Activated CD4-positive, alpha-beta T cell treated with anti-CD3 and anti-CD28 coated beads, Interleukin-2, amount 10 ng/mL, durations not matched to agents 7 days and 5 days (primary cell): ENCODE data around the gene MFRP. TPM values are rescaled to one million over a fixed set of nuclear protein-coding genes. Genes with fewer than 3 reads are reported as not detected.

Experiments
- CTCF ChIA-PET: fragments of 350-600 bp; sonication (Branson Sonifier 250); formaldehyde crosslinking; loops from one replicate; lab custom pipeline; 2021; ENCODE audit warnings: antibody characterized with exemption; lab: Charles Lee
- POLR2A ChIA-PET: fragments of 350-600 bp; sonication (Branson Sonifier 250); formaldehyde crosslinking; loops from one replicate; lab custom pipeline; 2021; ENCODE audit warnings: antibody characterized with exemption; lab: Charles Lee
- DNase-seq: peaks from one replicate; pipeline ENCODE4 v3.0.0-alpha.2; 2020
- H3K27ac Mint-ChIP-seq: one replicate; pipeline ENCODE4 v1.8.0; 2021; ENCODE audit warnings: mild to moderate bottlenecking, moderate library complexity, mixed read lengths
- H3K27me3 Mint-ChIP-seq: one replicate; pipeline ENCODE4 v1.8.0; 2021; ENCODE audit warnings: mixed read lengths
- H3K36me3 Mint-ChIP-seq: one replicate; pipeline ENCODE4 v1.8.0; 2021; ENCODE audit warnings: low read depth, mixed read lengths
- H3K4me1 Mint-ChIP-seq: one replicate; pipeline ENCODE4 v1.8.0; 2021; ENCODE audit warnings: mixed read lengths
- H3K4me3 Mint-ChIP-seq: one replicate; pipeline ENCODE4 v1.8.0; 2021; ENCODE audit warnings: mild to moderate bottlenecking, moderate library complexity, mixed read lengths
- H3K9me3 Mint-ChIP-seq: one replicate; pipeline ENCODE4 v1.8.0; 2021; ENCODE audit warnings: mixed read lengths
- total RNA-seq, 2 experiments: library from RNA; stranded (reverse); gene quantifications; one replicate each; pipeline ENCODE4 v1.2.3, GENCODE V29; 2021

Gene MFRP
- total RNA-seq, 2 experiments from 2014 or later, result not detected

- peaks cover 33% of the 10 kb centered on the region for H3K4me1 Mint-ChIP-seq
- peaks cover 14% of the 10 kb centered on the region for H3K27me3 Mint-ChIP-seq
- H3K9me3 Mint-ChIP-seq, result no peaks in the 10 kb centered on the region
- no peaks in the 10 kb centered on the region for H3K36me3 Mint-ChIP-seq
- ChIA-PET CTCF (interaction anchor here (0.7 to 8.6 kb wide), 20 partner anchors 8 to 261 kb away, joined by 3 to 104 read pairs (median 4); partner anchors contain the start of genes C1QTNF5, CBL, NLRX1 and USP2), POLR2A (no interaction called here)
- no peak overlapping the region for H3K27ac Mint-ChIP-seq
- peak; percentile 84 for DNase-seq
- no peak overlapping the region for H3K4me3 Mint-ChIP-seq
Observed at GRCh38 chr11:119323532-119324033, 22.9 kb downstream of the MFRP start.

GRCh38 chr11:119322921-119323531, 23.5 kb downstream of the MFRP start:
- no peak overlapping the region for H3K4me3 Mint-ChIP-seq
- POLR2A ChIA-PET, result no interaction called here
- peaks cover 34% of the 10 kb centered on the region for H3K4me1 Mint-ChIP-seq
- CTCF ChIA-PET, result interaction anchor here (0.9 to 8.6 kb wide), 20 partner anchors 8 to 440 kb away, joined by 3 to 104 read pairs (median 5); partner anchors contain the start of genes C1QTNF5, CBL, CXCR5 and HMBS
- no peaks in the 10 kb centered on the region for H3K36me3 Mint-ChIP-seq
- H3K9me3 Mint-ChIP-seq, result no peaks in the 10 kb centered on the region
- DNase-seq, result no peak
- peaks cover 19% of the 10 kb centered on the region for H3K27me3 Mint-ChIP-seq
- H3K27ac Mint-ChIP-seq, result no peak overlapping the region

GRCh38 chr11:119322360-119322739, 24.2 kb downstream of the MFRP start:
- peaks cover 24% of the 10 kb centered on the region for H3K27me3 Mint-ChIP-seq
- H3K4me3 Mint-ChIP-seq, result no peak overlapping the region
- DNase-seq, result no peak
- H3K27ac Mint-ChIP-seq, result no peak overlapping the region
- ChIA-PET CTCF (interaction anchor here (0.9 to 8.6 kb wide), 12 partner anchors 9 to 439 kb away, joined by 3 to 104 read pairs (median 6); partner anchors contain the start of genes C1QTNF5, CBL, CXCR5 and HMBS), POLR2A (no interaction called here)
- H3K36me3 Mint-ChIP-seq, result no peaks in the 10 kb centered on the region
- H3K9me3 Mint-ChIP-seq, result no peaks in the 10 kb centered on the region
- H3K4me1 Mint-ChIP-seq, result peaks cover 34% of the 10 kb centered on the region

DNA sequence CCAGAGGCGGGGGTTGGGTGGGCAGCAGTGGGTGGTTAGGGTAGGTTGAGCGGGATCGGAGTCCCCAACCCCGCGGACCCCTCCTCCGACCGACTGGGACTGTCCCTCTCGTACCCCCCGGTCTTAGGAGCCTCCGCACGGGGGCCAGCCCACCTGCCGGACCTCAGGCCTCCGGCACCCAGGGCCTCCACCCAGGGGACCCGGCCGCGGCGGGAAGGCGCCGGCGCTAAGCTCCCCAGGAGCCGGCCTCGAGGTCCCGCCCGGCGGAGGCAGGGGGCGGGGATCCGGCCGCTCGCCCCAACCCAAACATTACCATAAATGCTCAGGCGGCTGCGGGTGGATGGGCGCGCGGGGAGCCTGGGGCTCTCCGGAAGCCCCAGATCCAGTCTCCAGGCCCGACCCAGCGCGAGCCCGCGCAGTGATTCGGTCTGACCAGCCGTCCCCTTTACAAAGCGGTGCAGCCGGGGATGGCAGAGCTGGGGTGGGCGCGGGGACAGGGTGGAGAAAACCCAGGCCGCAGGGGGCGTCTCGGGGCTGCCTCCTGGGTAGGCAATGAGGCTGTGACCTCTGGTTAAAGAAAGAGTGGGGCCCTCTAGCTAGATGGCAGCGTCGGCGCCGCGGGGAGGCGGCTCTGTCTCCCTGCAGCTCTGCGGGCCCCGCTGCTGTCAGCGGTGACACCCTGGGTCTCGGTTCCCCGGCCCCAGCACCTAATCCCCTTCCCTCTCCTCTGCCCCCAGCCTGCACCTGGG, 25.6 kb downstream of the MFRP start:
- Mint-ChIP-seq H3K27me3 (peaks cover 30% of the 10 kb centered on the region), H3K4me1 (peaks cover 35% of the 10 kb centered on the region), H3K27ac (peak overlapping the region; percentile 90), H3K36me3 (no peaks in the 10 kb centered on the region), H3K4me3 (peak overlapping the region; percentile 74), H3K9me3 (no peaks in the 10 kb centered on the region)
- DNase-seq, result peak; percentile 67
- CTCF ChIA-PET, result interaction anchor here (0.7 to 8.6 kb wide), 22 partner anchors 8 to 323 kb away, joined by 3 to 104 read pairs (median 4); partner anchors contain the start of genes C1QTNF5, C2CD2L, CBL and CENATAC
- POLR2A ChIA-PET, result interaction anchor here (0.7 kb wide), 1 partner anchor 214 kb away, joined by 3 read pairs; the partner anchor contains the start of gene C2CD2L

DNA sequence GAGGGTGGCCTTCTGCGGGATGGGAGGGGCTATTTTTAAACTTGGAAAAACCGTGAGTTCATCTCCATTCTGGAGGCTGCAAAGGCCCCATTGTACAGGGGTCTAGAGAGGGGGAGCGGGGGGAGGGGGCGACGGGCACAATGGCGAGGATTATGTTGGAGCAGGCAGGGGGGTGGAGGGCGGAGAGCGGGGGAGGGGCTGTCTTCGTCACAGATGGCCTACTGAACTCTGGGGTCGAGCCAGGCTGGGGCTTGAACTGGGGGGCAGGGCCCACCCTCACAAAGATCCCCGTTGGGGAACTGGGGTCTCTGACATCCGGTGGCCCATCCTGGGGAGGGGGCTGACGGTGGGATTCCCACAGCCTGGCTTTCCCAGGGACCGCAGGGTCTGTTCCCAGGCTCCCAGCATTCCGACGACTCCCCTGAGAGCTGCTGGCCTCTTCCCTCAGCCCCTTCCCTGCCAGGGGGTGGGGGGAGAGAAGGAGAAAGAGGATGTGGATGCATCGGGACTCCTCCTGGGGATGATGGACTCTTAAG, 26.2 kb downstream of the MFRP start:
- no peak for DNase-seq
- peaks cover 42% of the 10 kb centered on the region for H3K4me1 Mint-ChIP-seq
- peaks cover 36% of the 10 kb centered on the region for H3K27me3 Mint-ChIP-seq
- peak overlapping the region; percentile 85 for H3K27ac Mint-ChIP-seq
- CTCF ChIA-PET, result interaction anchor here (1.2 to 8.6 kb wide), 15 partner anchors 8 to 289 kb away, joined by 3 to 104 read pairs (median 6); partner anchors contain the start of genes C1QTNF5, CBL and HMBS
- no peaks in the 10 kb centered on the region for H3K9me3 Mint-ChIP-seq
- H3K4me3 Mint-ChIP-seq, result peak overlapping the region; percentile 66
- no peaks in the 10 kb centered on the region for H3K36me3 Mint-ChIP-seq
- POLR2A ChIA-PET, result interaction anchor here (0.7 kb wide), 1 partner anchor 213 kb away, joined by 3 read pairs; the partner anchor contains the start of gene C2CD2L

DNA sequence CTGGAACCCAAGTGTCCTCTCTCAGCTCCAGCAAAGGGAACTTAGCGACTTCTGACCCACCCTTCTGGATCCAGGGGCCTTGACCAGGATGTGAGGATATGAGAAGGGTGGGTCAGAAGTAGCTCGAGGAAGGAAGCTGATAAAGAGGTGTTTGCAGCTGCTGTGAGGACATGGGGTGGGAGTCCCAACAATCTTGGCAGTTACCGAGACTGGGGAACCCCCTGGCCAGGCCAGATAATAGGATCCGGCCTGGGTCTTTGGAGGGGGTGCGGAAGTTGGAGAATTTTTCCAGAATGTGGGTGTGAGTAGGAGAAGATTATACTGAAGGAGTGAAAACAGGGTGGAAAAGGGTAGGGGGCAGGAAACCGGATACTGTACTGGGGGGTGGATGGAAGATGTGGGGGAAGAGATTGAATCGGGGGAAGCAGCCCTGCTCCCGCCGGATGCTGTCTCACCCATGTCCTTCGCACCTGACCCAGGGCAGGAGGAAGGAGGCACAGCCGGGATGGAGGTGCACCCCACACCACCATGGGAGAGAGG, 26.7 kb downstream of the MFRP start:
- ChIA-PET POLR2A (no interaction called here), CTCF (interaction anchor here (6.7 to 8.3 kb wide), 2 partner anchors 12 to 114 kb away, joined by 35 to 80 read pairs; partner anchors contain the start of gene CBL)
- Mint-ChIP-seq H3K27ac (peak overlapping the region; percentile 85), H3K4me1 (peaks cover 47% of the 10 kb centered on the region), H3K4me3 (peak overlapping the region; percentile 66), H3K9me3 (no peaks in the 10 kb centered on the region), H3K36me3 (no peaks in the 10 kb centered on the region), H3K27me3 (peaks cover 38% of the 10 kb centered on the region)
- DNase-seq, result no peak

- H3K36me3 Mint-ChIP-seq, result no peaks in the 10 kb centered on the region
- peak overlapping the region; percentile 85 for H3K27ac Mint-ChIP-seq
- ChIA-PET CTCF (interaction anchor here (0.6 to 8.3 kb wide), 5 partner anchors 12 to 168 kb away, joined by 3 to 80 read pairs (median 5); partner anchors contain the start of gene CBL), POLR2A (no interaction called here)
- H3K9me3 Mint-ChIP-seq, result no peaks in the 10 kb centered on the region
- peaks cover 49% of the 10 kb centered on the region for H3K4me1 Mint-ChIP-seq
- no peak for DNase-seq
- no peak overlapping the region for H3K4me3 Mint-ChIP-seq
- H3K27me3 Mint-ChIP-seq, result peaks cover 41% of the 10 kb centered on the region
Observed at GRCh38 chr11:119319136-119319699, 27.3 kb downstream of the MFRP start.

DNA sequence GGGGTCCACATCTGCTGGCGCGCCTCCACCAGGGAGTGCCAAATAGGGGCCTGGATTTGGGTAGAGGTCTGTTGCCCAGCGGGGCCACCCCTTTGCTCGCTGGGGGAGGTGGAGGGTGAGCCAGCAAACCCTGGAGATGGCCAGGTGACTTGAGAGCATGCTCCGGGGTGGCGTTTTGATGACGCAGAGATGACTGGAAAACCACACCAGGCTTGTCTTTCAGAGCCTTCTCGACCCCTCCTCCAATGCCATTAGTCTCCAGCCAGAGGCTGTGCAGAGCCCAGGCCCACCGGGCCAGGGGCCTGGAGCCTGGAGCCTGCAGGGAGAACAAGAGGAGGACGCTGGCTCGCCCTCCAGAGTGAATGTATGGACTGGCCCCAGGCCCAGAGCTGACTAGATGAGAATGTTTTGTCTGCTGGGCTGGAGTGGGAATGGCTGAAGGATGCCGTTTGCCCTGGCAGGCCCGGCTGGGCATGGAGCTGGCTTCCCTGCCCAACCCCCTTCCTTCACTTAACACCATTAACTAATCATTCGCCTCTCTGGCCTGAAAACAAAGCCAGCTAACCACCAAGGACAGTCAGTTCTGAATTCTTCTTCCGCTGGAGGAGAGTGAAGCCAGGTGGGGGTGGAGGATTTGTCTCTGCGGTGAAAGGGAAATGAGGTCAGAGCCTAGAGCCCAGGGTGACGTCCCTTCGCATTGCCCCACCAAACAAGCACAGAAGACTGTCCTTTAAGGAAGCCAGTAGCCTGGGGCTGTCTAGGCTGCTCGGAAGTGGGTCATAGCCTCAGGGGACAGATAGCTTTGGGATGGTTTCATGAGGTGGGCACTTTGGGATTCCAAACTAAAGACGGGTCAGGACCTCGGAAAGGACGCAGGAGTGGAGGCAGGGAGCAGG, 28.0 kb downstream of the MFRP start:
- H3K9me3 Mint-ChIP-seq, result no peaks in the 10 kb centered on the region
- H3K27ac Mint-ChIP-seq, result peak overlapping the region; percentile 71
- H3K36me3 Mint-ChIP-seq, result no peaks in the 10 kb centered on the region
- peaks cover 43% of the 10 kb centered on the region for H3K27me3 Mint-ChIP-seq
- H3K4me1 Mint-ChIP-seq, result peaks cover 47% of the 10 kb centered on the region
- POLR2A ChIA-PET, result no interaction called here
- CTCF ChIA-PET, result interaction anchor here (0.6 to 8.3 kb wide), 7 partner anchors 11 to 167 kb away, joined by 3 to 80 read pairs (median 5); partner anchors contain the start of gene CBL
- H3K4me3 Mint-ChIP-seq, result no peak overlapping the region
- no peak for DNase-seq

GRCh38 chr11:119317592-119318239, 28.8 kb downstream of the MFRP start:
- Mint-ChIP-seq H3K4me1 (peaks cover 45% of the 10 kb centered on the region), H3K27me3 (peaks cover 43% of the 10 kb centered on the region), H3K36me3 (no peaks in the 10 kb centered on the region), H3K4me3 (no peak overlapping the region), H3K27ac (no peak overlapping the region), H3K9me3 (no peaks in the 10 kb centered on the region)
- POLR2A ChIA-PET, result no interaction called here
- CTCF ChIA-PET, result interaction anchor here (0.9 to 8.3 kb wide), 5 partner anchors 10 to 149 kb away, joined by 3 to 80 read pairs (median 5); partner anchors contain the start of gene CBL
- DNase-seq, result no peak

- CTCF ChIA-PET, result interaction anchor here (0.9 to 8.3 kb wide), 5 partner anchors 9 to 148 kb away, joined by 3 to 80 read pairs (median 5); partner anchors contain the start of gene CBL
- no peak within 1 kb of the TSS for H3K27ac Mint-ChIP-seq
Observed at GRCh38 chr11:119316729-119317591, 29.5 kb downstream of the MFRP start, which contains the start of gene MCAM. MCAM (minus strand) TSS chr11:119317130; CDS start chr11:119317101, 29 bp downstream.

More at GRCh38 chr11:119316729-119317591, 29.5 kb downstream of the MFRP start, which contains the start of gene MCAM:
- Mint-ChIP-seq H3K36me3 (no peaks in the 10 kb centered on the region), H3K27me3 (peaks cover 43% of the 10 kb centered on the region), H3K4me1 (peaks cover 39% of the 10 kb centered on the region), H3K4me3 (peak within 1 kb of the TSS; percentile 48), H3K9me3 (no peaks in the 10 kb centered on the region)
- POLR2A ChIA-PET, result no interaction called here
- no peak for DNase-seq
